Inflammatory macrophage treated with lipopolysaccharide for 4 hours (primary cell): ENCODE data around the gene ZMPSTE24.
"Not testable (repeated sequence)": the region's sequence is repeated elsewhere in the genome, so short reads cannot be mapped to it uniquely, and the experiment has no call there.

ENCODE experiments used
- DNase-seq: peaks from one replicate; pipeline ENCODE4 v3.0.0-alpha.2; 2020

The ZMPSTE24 gene

GRCh38 chr1:40257688-40258444 is at the start of gene ZMPSTE24:
Gene ZMPSTE24 (plus strand): TSS chr1:40258236. CDS start chr1:40258272, 36 bp downstream.
- DNase-seq = peak; percentile 98

GRCh38 chr1:40210511-40211204 is 47.4 kb upstream of the ZMPSTE24 start:
- no peak for DNase-seq

DNA sequence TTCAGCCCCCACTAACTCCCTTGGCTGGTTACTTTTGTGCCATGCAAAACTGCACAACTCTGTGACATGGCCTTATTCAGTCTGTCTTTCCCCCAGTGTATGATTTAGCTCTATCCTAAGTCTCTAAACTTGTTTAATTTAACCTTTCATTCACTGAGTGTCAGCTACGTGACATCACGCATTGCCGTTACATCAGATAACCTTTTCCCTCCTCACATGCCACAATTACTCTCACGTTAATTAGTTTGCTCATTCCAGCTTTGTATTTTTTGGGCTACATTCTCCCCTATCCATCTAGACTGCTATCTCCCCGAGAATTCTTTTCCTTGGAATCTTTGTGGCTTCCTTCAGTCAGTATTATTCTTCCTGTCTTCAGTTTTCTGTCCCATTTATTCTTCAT is 39.7 kb upstream of the ZMPSTE24 start:
- DNase-seq = no peak

DNA sequence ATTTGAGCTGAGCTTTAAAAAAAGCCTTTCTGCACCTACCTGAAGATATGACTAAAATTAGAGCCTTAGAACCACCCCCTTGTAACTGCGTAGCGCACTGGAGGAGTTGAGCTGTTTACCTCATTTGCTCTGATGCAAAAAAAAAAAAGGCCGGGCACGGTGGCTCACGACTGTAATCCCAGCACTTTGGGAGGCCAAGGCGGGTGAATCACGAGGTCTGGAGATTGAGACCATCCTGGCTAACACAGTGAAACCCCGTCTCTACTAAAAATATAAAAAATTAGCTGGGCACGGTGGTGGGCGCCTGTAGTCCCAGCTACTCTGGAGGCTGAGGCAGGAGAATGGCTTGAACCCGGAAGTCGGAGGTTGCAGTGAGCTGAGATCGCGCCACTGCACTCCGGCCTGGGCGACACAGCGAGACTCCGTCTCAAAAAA is 36.5 kb upstream of the ZMPSTE24 start:
- not testable (repeated sequence) for DNase-seq

DNA sequence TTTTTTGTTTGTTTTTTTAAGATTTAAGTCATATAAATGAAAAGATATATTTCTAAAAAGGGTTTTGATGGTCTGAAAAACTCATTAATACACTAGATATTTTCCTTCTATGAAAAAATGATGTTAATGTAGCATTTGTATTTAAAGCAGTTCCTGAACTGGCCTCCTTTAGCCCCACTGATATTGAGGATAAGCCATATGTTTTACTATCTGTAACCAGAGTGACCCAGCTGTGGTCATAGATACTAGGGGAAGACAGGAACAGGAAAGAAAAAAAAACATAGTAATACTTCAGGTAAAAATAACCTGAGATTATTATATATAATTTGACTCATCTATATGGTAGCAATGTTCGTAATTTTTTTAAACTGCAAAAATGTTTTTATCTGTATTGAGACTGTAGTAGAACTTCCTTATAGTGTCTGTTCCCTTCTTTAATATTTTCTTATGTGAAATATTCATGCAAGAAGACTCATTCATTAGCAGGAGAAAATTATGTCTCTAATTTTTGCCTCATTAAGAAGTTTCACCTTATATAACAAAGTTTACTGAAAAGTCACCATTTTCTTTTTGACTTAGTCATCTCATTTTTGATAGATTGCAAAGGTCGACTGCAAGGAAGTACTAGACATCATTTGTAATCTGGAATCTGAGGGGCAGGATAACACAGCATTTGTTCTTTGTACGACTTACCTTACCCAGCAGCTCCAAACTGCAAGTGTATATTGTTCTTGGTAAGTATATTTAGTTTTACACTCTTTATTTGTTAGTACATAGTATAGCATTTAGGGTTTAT is 35.9 kb upstream of the ZMPSTE24 start:
- no peak for DNase-seq

DNA sequence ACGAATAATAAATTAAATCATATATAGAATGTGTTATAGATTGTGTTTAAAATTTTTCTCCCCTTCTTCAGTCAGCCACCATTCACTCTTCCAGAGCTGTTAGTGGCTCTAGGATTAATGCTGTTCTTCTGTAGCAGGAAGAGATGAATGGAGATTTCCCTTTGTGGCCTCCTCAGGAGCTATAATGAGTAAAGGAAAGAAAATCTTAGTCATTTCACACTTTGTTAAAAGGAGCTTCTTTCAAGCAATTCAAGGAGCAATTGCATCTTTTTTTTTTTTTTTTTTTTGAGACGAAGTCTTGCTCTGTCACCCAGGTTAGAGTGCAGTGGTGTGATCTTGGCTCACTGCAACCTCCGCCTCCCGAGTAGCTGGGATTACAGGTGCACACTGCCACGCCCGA is 34.0 kb upstream of the ZMPSTE24 start:
- no peak for DNase-seq

DNA sequence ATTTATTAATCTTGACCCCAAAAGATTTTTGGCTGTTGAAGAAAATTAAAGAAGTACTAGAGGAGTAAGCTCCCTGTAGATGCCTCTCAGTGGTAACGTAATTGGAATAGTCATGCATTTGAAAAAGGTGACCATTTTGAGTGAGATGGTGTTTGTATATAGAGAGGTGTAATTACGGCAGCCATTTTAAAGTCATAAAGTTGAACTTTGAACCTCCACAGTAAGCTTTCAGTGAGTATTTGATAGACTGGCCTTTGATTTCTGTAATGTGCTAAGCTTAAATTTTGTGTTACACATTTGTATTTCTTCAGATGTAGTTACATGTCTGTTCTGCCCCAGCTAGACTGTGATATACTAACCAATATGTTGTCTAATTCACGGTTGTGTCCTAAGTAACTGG is 31.8 kb upstream of the ZMPSTE24 start:
- no peak for DNase-seq

DNA sequence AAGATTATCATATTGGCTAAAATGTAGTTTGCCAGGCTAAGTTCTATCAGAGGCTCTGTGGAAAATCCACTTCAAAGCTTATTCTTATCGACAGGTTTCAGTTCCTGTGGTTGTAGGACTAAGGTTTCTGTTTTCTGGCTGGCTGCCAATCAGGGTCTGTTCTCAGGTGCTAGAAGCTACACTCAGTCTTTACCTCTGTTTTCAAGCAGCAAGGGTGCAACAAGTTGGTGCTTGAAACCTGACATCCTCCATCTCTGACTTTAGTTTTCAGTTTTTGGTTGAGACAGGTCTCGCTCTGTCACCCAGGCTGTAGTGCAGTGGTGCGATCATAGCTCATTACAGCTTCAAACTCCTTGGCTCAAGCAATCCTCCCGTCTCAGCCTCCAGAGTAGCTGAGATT is 25.6 kb upstream of the ZMPSTE24 start:
- no peak for DNase-seq

GRCh38 chr1:40239626-40240025 is 18.4 kb upstream of the ZMPSTE24 start:
- DNase-seq = no peak

- DNase-seq = no peak
Observed at GRCh38 chr1:40240390-40240789, 17.6 kb upstream of the ZMPSTE24 start.

DNA sequence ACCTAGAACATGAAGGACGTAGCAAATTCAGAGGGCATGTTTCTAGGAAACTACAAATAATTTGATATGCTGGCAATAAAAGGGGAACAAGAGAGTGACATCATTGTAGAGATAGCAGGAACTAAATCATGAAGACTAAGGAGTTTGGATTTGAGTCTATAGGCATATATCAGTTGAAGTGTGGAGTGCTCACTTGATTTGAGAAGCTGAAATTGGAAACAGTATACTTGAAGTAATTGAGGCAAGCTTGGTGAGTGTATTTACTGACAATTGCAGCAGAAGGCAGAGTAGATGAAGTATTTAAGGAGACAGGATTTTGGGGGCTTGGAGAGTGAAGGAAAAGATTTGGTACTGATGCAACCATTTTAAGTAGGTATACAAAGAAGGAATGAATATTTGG is 16.7 kb upstream of the ZMPSTE24 start:
- DNase-seq = peak; percentile 52

DNA sequence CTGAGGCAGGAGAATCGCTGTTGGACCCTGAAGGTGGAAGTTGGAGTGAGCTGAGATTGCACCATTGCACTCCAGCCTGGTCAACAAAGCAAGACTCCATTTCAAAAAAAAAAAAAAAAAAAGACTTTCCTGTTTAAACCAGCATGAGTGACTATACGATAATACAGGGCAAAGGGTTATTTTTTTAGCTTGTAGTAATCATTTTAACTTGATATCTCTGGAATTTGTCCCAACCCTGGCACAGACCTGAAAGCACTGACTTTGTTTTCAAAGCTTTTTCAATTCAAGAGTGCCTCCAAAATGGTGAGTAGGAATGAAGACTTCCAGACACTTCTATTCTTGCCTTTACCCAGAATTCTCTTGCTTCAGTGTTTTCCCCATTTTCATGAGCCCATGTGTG is 14.7 kb upstream of the ZMPSTE24 start:
- DNase-seq = peak; percentile 5

- no peak for DNase-seq
Observed at GRCh38 chr1:40244138-40244744, 13.8 kb upstream of the ZMPSTE24 start.

GRCh38 chr1:40245686-40246085 is 12.3 kb upstream of the ZMPSTE24 start:
- DNase-seq = no peak

GRCh38 chr1:40247655-40248054 is 10.4 kb upstream of the ZMPSTE24 start, which contains the start of gene TMCO2:
Gene TMCO2 (plus strand): TSS chr1:40247937. CDS start chr1:40247994, 57 bp downstream.
- no peak for DNase-seq

DNA sequence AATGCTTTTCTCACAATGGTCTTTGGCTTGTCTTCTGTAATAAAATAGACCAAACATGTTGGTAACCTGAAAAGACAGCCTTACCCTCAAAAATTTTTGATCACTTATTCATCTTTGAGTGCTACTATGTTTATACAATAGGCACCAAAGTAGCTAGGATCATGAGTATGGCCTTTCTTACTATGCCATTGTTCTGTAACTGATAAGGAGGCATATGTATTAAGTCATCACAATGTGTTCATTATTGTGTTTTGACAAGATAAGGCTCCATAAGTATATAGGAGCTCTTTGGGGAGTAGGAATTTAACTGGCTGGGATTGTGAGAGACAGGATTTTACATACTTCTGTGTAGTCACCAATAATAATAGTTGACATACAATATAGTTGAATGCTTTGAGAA is 9.6 kb upstream of the ZMPSTE24 start:
- DNase-seq = no peak

DNA sequence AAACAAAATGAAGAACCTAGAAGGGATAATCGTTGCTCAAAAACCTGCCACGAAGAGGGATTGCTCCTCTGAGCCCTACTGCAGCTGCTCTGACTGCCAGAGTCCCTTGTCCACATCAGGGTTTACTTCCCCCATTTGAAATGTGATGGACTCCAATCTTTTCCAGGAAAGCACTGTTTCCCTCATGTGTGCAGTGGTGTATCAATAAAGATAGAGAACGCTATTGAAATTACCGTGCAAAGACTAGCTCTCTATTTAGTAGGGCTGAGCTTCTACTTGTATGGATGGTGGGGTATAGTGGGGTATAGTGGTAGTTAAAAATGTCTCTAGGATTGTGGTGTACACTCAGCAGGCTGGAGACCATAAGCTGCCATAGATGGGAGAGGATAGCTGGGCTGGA is 6.6 kb upstream of the ZMPSTE24 start:
- no peak for DNase-seq

DNA sequence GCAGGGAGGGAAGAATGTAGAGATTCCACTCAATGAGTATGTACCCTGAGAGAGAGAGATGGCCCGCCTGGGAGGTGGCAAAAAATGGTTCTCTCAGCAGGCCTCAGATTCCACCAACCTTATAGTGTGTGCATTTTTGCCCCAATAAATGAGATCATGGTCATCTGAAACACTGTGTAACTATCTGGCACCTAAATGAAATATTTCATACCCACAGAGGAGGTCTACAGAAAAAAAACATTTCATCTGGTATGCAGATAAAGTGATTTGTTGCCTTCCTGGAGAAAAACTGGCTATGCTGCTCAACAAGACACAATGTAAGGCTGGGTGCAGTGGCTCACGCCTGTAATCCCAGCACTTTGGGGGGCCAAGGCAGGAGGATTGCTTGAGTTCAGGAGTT is 5.4 kb upstream of the ZMPSTE24 start:
- DNase-seq = no peak

- DNase-seq = no peak
Observed at GRCh38 chr1:40255231-40255630, 2.8 kb upstream of the ZMPSTE24 start.

- no peak for DNase-seq
Observed at GRCh38 chr1:40256401-40257084, 1.5 kb upstream of the ZMPSTE24 start.

GRCh38 chr1:40257313-40257687 is 736 bp upstream of the ZMPSTE24 start:
- peak; percentile 40 for DNase-seq

- DNase-seq = peak; percentile 12
Observed at GRCh38 chr1:40258445-40258769, 371 bp downstream of the ZMPSTE24 start.

- no peak for DNase-seq
Observed at GRCh38 chr1:40264354-40264781, 6.3 kb downstream of the ZMPSTE24 start.
